ENCODE results near the gene CROCC2.

Gene CROCC2

DNA sequence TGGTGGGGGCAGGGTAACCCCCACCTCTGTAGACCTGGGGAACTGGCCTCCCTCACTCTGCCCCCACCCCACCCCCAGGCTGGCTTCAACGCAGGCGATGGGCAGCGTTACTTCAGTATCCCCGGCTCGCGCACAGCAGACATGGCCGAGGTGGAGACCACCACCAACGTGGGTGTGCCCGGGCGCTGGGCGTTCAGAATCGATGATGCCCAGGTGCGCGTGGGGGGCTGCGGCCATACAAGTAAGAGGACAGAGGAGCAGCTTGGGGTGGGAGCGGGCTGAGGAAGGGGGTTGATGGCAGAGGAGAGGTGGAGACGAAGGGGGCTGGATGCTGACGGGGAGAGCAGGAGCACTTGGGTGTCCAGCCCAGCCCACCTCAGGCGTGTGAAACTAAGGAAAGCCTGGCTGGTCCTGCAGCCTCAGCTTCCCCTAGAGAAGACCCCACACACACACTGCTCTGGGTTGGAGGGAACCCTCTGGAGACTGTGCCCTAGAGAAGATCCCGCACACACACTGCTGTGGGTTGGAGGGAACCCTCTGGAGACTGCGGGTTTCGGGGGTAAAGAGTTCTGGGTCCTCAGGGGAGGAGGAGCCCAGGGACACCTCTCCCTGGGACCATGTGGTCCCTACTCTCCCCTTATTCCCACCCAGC is 128.5 kb downstream of the CROCC2 start:
- no peak for DNase-seq (ENCODE audit: low spot score)

DNA sequence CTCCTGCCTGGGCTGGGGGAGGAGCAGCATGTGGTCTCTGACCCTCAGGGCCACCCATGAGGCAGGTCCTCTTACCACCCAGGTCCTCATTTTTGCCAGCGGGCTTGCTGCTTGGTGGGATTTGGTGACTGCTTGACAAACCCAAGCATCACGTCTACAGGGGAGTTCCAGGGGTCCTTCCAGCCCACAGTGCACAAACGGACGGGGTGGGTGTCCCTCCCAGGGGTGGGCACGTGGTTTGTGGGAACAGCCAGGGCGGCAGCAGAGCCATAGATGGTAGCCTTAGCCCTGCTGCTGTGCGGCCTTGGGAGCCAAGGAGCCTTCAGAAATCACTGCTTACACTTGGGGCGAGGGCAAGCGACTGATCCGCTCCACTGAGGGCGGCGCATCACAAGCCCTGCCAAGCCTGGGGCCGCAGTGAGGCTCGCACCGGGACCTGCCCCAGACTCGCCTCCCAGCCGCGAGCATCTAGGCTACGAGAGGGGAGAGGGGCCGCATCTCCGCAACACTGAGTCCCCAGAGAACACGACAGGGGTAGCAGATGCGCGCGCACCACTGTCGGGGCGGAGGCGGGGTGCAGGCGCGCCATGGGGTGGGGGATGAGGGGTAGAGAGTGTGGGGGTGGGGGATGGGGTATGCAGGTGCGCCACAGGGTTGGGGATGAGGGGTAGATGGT is 129.1 kb downstream of the CROCC2 start:
- no peak for DNase-seq (ENCODE audit: low spot score)

DNA sequence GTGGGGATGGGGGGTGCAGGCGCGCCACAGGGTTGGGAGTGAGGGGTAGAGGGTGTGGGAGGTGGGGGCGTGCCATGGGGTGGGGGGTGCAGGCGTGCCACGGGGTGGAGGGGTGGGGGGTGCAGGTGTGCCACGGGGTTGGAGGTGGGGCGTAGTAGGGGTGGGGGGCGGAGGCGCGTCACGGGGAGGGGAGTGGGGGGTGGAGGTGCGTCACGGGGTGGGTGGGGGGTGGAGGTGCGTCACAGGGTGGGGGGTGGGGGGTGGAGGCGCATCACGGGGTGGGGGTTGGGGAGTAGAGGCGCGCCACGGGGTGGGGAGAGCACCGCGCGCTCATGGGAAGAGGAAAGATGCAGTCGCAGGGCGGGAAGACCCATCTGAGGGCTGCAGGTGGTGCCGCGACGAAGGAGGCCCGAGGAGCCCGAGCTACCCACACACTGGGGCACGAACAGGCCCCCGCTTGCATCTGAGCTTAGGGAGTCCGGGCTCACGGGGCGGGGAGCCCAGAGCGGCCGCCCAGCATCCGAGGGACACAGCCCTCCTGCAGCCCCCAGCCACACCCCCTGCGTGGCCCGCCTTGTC is 129.8 kb downstream of the CROCC2 start:
- DNase-seq (ENCODE audit: low spot score) = no peak

DNA sequence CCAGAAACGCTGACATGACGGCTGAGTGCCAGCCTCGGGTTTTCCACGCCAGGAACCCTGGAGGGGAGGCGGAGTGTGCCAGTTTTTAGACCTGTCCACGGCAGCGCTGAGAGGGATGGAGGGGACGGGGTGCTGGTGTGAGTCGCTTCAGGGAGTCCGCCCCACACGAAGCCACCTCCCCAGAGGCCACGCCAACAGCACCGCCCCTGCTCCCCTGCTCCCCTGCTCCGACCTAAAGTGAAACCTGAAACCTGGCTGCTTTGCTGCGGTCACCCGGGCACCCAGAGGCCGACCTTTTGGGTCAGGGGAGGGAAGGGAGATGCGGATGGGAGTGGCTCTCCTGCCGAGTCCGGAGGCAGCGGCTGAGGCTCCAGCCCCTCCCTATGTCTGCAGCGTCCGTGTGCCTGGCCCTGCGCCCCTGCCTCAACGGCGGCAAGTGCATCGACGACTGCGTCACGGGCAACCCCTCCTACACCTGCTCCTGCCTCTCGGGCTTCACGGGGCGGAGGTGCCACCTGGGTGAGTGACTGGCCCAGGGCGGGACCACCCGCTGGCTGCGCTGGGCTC is 130.3 kb downstream of the CROCC2 start:
- no peak for DNase-seq (ENCODE audit: low spot score)

DNA sequence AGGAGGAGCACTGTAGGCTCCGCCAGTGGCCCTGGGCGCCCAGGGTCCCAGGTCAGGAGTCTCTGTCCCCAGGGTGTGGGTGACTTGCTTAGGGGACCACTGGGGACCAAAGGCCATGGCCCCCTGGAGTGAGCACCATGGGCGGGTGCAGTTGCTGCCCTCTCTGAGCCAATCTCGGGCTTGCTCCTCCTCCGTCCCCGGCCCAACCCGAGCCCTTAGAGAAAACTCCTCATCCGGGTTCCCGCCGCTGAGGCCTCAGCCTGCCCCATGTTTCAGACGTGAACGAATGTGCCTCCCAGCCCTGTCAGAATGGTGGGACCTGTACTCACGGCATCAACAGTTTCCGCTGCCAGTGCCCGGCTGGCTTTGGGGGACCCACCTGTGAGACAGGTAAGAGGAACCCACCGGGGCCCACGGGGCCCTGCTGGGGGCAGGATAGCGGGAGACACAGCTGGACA is 130.9 kb downstream of the CROCC2 start:
- DNase-seq (ENCODE audit: low spot score) = no peak

DNA sequence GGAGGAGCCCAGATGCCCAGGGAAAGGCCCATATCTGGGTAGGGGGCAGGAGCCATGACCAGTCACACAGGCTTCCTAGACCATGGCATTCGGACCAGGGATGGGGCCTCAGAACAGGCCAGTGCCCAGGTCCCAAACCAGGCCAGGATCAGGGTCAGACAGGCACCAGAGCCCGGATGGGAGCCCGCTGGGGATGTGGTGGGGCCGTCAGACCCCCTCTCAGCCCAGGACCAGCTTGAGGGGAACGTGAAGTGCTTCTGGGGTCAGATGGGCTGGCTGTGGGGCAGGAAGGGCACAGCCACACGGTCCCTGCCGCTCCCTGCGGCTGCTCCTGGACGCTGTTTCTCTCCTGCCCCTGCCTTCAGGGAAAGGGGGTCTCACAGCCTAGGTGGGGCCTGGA is 131.4 kb downstream of the CROCC2 start:
- no peak for DNase-seq (ENCODE audit: low spot score)

DNA sequence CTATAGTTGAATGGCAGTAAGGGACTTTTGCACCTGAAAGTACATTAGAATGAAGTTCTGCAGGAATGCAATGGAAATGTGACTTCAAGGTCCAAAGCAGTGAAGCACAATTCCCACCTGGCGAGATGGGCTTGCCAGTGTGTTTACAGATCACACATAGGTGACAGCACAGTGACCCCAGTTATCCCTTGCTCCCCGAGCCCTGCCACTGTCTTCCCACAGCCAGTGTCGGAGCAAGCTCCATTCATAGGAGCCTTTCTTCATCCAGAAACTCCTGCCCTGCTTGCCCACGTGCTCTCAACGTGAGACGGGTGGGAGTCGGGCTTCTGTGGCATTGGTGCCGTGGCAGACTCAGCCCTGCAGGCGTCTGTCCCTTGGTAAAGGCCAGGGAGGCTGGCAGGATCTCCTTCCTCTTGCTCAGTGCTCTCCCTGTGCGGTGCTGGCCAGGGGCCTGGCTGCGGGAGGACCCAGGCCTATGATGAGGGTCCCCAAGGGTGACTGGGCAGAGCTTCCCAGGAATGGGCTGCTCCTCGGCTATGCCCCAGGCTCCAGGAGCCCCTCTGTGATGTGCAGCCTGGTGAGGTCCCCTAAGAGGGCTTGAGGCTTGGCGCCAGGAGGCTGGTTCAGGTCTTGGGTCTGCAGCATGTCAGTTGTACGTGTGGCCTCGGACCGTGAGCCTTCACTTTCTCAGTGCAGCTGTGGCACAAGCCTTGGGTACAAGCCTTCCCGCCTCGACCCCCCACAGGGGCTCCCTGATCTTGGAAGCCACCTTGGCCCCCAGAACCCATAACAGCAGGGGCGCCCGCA is 132.4 kb downstream of the CROCC2 start:
- no peak for DNase-seq (ENCODE audit: low spot score)

DNA sequence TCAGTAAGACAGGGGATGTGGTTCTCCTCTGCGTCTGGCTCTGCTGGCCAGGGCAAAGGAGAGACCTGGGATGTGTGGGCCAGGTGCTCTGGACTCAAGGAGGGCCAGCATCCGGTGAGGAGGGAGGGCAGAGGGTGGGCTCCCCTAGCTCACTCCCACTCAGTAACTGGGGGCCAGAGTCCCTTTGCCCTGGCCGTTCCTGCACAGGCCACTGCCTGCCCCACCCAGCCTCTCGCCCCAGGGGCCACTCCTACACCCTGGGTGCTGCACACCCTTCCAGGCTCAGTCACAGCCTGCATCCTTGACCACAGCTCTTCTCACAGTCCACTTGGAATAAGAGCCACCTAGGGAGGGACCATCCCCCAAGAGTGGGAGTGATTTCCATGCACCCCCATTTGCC is 133.3 kb downstream of the CROCC2 start:
- DNase-seq (ENCODE audit: low spot score) = no peak

DNA sequence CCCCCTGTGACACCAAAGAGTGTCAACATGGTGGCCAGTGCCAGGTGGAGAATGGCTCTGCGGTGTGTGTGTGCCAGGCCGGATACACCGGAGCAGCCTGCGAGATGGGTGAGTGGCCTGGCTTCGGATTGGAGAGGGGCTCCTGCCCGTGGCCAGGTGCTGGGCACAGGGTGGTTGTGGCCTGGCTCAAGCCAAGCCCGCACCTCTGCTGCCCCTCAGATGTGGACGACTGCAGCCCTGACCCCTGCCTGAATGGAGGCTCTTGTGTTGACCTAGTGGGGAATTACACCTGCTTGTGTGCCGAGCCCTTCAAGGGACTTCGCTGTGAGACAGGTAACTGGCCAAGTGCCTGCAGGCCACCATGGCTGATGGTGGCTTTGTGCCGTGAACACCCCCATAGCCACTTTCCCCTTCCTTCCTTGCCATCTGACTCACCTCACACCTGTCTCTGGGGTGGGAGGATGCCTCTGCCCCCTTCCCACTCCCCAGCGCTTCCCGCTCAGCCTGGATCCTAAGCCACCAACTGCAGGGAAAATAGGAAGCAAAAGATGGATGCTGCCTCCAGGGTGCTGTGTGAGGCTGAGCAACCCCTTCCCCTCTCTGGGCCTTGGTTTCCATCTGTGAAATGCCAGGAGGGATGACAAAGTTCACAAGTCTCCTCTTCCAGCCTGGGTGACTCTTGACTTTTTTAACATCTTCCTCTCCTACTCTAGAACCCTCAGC is 134.1 kb downstream of the CROCC2 start:
- DNase-seq (ENCODE audit: low spot score) = no peak

DNA sequence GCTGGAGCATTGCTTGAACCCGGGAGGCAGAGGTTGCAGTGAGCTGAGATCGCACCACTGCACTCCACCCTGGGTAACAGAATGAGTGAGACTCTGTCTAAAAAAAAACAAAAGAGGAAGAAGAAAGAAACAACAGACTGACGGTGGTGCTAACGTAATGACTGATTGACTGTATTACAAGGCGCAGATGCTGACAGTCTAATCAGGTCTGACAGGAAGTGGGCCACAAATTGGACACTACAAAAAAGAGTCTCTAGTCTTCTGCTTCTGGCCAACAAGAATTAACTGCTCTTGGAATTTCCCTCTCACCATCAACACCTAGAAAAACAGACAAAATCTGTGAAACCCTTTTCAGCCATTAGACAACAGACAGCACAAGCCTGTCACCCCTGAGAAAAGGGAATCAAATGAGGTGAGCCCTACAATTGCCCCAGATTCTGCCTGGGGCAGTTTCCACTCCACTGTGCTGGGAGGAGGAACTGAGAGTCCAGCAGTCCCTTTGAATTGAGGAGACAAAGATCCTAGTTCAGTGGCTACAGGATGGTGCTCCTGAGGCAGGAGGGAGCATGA is 135.5 kb downstream of the CROCC2 start:
- DNase-seq (ENCODE audit: low spot score) = no peak

Data from SK-N-DZ (cell line).